Transverse colon (tissue), 4 donors: Measurements from ENCODE around the gene MET.

Experiments
- CTCF ChIP-seq, 5 experiments: fragments of 200-600 bp in 3 of 5; fragments of 450-650 bp in 2 of 5; sonication (generic) in 3 of 5; IDR thresholded peaks; 1 replicate in 2 of 5; 2 replicates in 3 of 5; pipeline ENCODE4 v1.5.1; 2016 to 2017; ENCODE audit warnings: antibody characterized with exemption in 5 of 5, inconsistent platforms in 3 of 5, mild to moderate bottlenecking in 2 of 5, moderate library complexity in 1 of 5
- POLR2A ChIP-seq: fragments of 450-650 bp; IDR thresholded peaks from one replicate; pipeline ENCODE4 v1.6.1; 2016; ENCODE audit warnings: antibody characterized with exemption, mild to moderate bottlenecking, moderate library complexity
- POLR2AphosphoS5 ChIP-seq, 3 donors: sonication (generic); formaldehyde crosslinking; IDR thresholded peaks; one replicate each; pipeline ENCODE4 v1.6.1; 2016; ENCODE audit warnings: antibody characterized with exemption in 3 of 3

GRCh38 chr7:116780521-116780920 is 108.5 kb downstream of the MET start:
- TF ChIP-seq CTCF (IDR thresholded peaks at IDR 0.05) (no peak), POLR2AphosphoS5 (IDR thresholded peaks at IDR 0.05) (no peak), POLR2A (no peak)
